GM23338 (cell line): ENCODE measurements around the gene UNC13C. TPM values are rescaled to one million over a fixed set of nuclear protein-coding genes. Genes with fewer than 3 reads are reported as not detected.

ENCODE experiments used
- ATAC-seq: fragments of 200-7000 bp; cut with Tn5 transposase; 3 replicates; pipeline ENCODE4 v1.9.1; 2020
- DNase-seq: peaks from one replicate; pipeline ENCODE4 v3.0.0-alpha.2; 2015; ENCODE audit warnings: low spot score
- H2AFZ ChIP-seq: fragments of 200-600 bp; sonication (generic); 2 replicates; pipeline ENCODE4 v1.8.0; 2016; ENCODE audit warnings: antibody characterized with exemption, mild to moderate bottlenecking, moderate library complexity
- H3F3A ChIP-seq: fragments of 200-600 bp; sonication (generic); replicated peaks from 2 replicates; pipeline ENCODE4 v1.8.0; 2017; ENCODE audit warnings: antibody characterized with exemption, mixed run types, low read depth
- H3K27ac ChIP-seq: fragments of 200-600 bp; sonication (generic); 2 replicates; pipeline ENCODE4 v1.6.1; 2016; ENCODE audit warnings: low read depth
- H3K27me3 ChIP-seq: fragments of 200-600 bp; sonication (generic); 2 replicates; pipeline ENCODE4 v1.8.0; 2016; ENCODE audit warnings: mild to moderate bottlenecking, mixed run types, moderate library complexity; ENCODE audit not compliant: insufficient read depth
- H3K36me3 ChIP-seq: fragments of 200-600 bp; sonication (generic); 2 replicates; pipeline ENCODE4 v1.8.0; 2016; ENCODE audit warnings: mild to moderate bottlenecking; ENCODE audit not compliant: insufficient read depth
- H3K4me1 ChIP-seq: fragments of 200-600 bp; sonication (generic); 2 replicates; pipeline ENCODE4 v1.8.0; 2016; ENCODE audit warnings: mild to moderate bottlenecking, moderate library complexity; ENCODE audit not compliant: insufficient read depth
- H3K4me2 ChIP-seq: fragments of 200-600 bp; sonication (generic); 2 replicates; pipeline ENCODE4 v1.7.1; 2017; ENCODE audit warnings: mixed run types
- H3K4me3 ChIP-seq: fragments of 200-600 bp; sonication (generic); 2 replicates; pipeline ENCODE4 v1.6.1; 2016; ENCODE audit warnings: mixed run types
- H3K79me2 ChIP-seq: fragments of 200-600 bp; sonication (generic); replicated peaks from 2 replicates; pipeline ENCODE4 v1.8.0; 2017; ENCODE audit warnings: mild to moderate bottlenecking; ENCODE audit not compliant: insufficient read depth
- H3K9me2 ChIP-seq: fragments of 200-600 bp; sonication (generic); 2 replicates; pipeline ENCODE4 v1.8.0; 2017; ENCODE audit not compliant: insufficient read depth
- H4K20me1 ChIP-seq: fragments of 200-600 bp; sonication (generic); replicated peaks from 2 replicates; pipeline ENCODE4 v1.8.0; 2017; ENCODE audit warnings: mild to moderate bottlenecking; ENCODE audit not compliant: insufficient read depth
- H3K27ac Mint-ChIP-seq: 2 replicates; pipeline ENCODE4 v1.8.0; 2020; ENCODE audit warnings: inconsistent platforms, mild to moderate bottlenecking, moderate library complexity, mixed read lengths
- H3K27me3 Mint-ChIP-seq: 3 replicates; pipeline ENCODE4 v1.8.0; 2022; ENCODE audit warnings: low read depth, mild to moderate bottlenecking, moderate library complexity, mixed read lengths, inconsistent platforms; ENCODE audit not compliant: insufficient read depth, poor library complexity
- H3K36me3 Mint-ChIP-seq: 3 replicates; pipeline ENCODE4 v1.8.0; 2021; ENCODE audit warnings: low read depth, mild to moderate bottlenecking, inconsistent platforms, moderate library complexity, mixed read lengths
- H3K4me1 Mint-ChIP-seq: 3 replicates; pipeline ENCODE4 v1.8.0; 2020; ENCODE audit warnings: mild to moderate bottlenecking, inconsistent platforms, mixed read lengths
- H3K4me3 Mint-ChIP-seq: 3 replicates; pipeline ENCODE4 v1.8.0; 2021; ENCODE audit warnings: moderate library complexity, mild to moderate bottlenecking, inconsistent platforms, mixed read lengths
- H3K9me3 Mint-ChIP-seq: 3 replicates; pipeline ENCODE4 v1.8.0; 2020; ENCODE audit warnings: moderate library complexity, mild to moderate bottlenecking, inconsistent platforms, mixed read lengths
- CREB1 ChIP-seq: fragments of 250-450 bp; sonication (Bioruptor Pico); IDR thresholded peaks from 2 replicates; pipeline ENCODE4 v1.5.0; 2020; ENCODE audit warnings: low read depth, mild to moderate bottlenecking, moderate library complexity
- EZH2 ChIP-seq: fragments of 200-600 bp; sonication (generic); IDR thresholded peaks from one replicate; pipeline ENCODE4 v1.8.0; 2017; ENCODE audit warnings: antibody characterized with exemption, mild to moderate bottlenecking, low read depth; ENCODE audit not compliant: unreplicated experiment
- EZH2phosphoT487 ChIP-seq: fragments of 200-600 bp; sonication (generic); IDR thresholded peaks from one replicate; pipeline ENCODE4 v1.8.1; 2018; ENCODE audit warnings: antibody characterized with exemption; ENCODE audit not compliant: unreplicated experiment
- JUNB ChIP-seq: IDR thresholded peaks from one replicate; pipeline ENCODE4 v1.6.1; 2016; ENCODE audit warnings: antibody characterized with exemption; ENCODE audit not compliant: unreplicated experiment
- NANOG ChIP-seq: IDR thresholded peaks from 2 replicates; pipeline ENCODE4 v1.6.1; 2016; ENCODE audit warnings: antibody characterized with exemption, borderline replicate concordance
- POLR2AphosphoS5 ChIP-seq: IDR thresholded peaks from 2 replicates; pipeline ENCODE4 v1.6.1; 2016; ENCODE audit warnings: antibody characterized with exemption, low read depth
- REST ChIP-seq: IDR thresholded peaks from one replicate; pipeline ENCODE4 v1.6.1; 2018; ENCODE audit warnings: antibody characterized with exemption; ENCODE audit not compliant: unreplicated experiment
- STAT1 ChIP-seq: IDR thresholded peaks from one replicate; pipeline ENCODE4 v1.6.1; 2016; ENCODE audit warnings: antibody characterized with exemption; ENCODE audit not compliant: unreplicated experiment
- polyA plus RNA-seq: library from polyadenylated mRNA; unstranded; fragments of >200 nt; fragmentation: Nextera tagmentation; extraction: Ambion mirVana; gene quantifications from 2 replicates; pipeline ENCODE4 v1.2.1, GENCODE V29; 2016
- total RNA-seq: library from RNA; depleted of rRNA; stranded (reverse); fragments of >200 nt; shearing (Covaris generic); gene quantifications from 2 replicates; pipeline ENCODE4 v1.2.3, GENCODE V29; 2014
- TF ChIP-seq, protein P1 (sequence below), 2 experiments: fragments of 200-600 bp in 1 of 2; sonication (generic) in 1 of 2; conservative IDR thresholded peaks; 2 replicates each; pipeline versions ENCODE4 v1.5.1 to v1.6.1; 2016 to 2017; ENCODE audit warnings: antibody characterized with exemption in 2 of 2, low read depth in 2 of 2, mild to moderate bottlenecking in 2 of 2, moderate library complexity in 1 of 2
- TF ChIP-seq, protein P2 (sequence below): fragments of 250-450 bp; sonication (Bioruptor Pico); IDR thresholded peaks from 2 replicates; pipeline ENCODE4 v1.5.0; 2020; ENCODE audit warnings: mild to moderate bottlenecking, moderate library complexity

The UNC13C gene
- total and polyA plus RNA-seq, 2 experiments from 2014 or later = 0.03 TPM; not detected in 1

DNA sequence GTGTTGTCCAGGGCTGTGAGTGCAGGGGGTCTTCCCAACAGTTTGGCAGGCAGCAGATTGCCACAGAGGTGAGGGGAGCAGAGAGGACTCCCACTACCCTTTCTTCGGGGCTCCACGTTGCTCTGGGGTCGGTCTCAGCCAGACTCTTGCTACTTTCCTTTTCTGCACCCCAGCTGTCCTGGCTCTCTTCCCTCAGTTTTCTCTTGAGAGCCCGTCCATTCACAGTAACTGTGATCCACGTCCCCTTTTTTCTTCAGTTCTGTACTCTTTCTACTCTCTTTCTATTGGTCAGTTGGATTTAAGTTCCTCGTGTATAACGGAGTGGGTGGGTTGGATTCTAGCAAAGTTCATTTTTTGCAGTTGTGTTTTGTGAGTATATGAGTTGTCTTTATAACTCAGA lies 105.8 kb downstream of the UNC13C start (continued):
- TF ChIP-seq CREB1 (CRISPR knock-in tag) = no peak
- TF ChIP-seq, protein P1, sequence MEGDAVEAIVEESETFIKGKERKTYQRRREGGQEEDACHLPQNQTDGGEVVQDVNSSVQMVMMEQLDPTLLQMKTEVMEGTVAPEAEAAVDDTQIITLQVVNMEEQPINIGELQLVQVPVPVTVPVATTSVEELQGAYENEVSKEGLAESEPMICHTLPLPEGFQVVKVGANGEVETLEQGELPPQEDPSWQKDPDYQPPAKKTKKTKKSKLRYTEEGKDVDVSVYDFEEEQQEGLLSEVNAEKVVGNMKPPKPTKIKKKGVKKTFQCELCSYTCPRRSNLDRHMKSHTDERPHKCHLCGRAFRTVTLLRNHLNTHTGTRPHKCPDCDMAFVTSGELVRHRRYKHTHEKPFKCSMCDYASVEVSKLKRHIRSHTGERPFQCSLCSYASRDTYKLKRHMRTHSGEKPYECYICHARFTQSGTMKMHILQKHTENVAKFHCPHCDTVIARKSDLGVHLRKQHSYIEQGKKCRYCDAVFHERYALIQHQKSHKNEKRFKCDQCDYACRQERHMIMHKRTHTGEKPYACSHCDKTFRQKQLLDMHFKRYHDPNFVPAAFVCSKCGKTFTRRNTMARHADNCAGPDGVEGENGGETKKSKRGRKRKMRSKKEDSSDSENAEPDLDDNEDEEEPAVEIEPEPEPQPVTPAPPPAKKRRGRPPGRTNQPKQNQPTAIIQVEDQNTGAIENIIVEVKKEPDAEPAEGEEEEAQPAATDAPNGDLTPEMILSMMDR (conservative IDR thresholded peaks at IDR 0.05; ENCODE audit: low read depth in 2 of 2) = no peak

GRCh38 chr15:54088837-54089236 lies 110.6 kb downstream of the UNC13C start:
- Histone ChIP-seq H3K4me2 (no peak overlapping the region), H3K36me3 (no peaks in the 10 kb centered on the region), H3K27ac (no peak overlapping the region), H3K27me3 (no peaks in the 10 kb centered on the region), H3K9me2 (no peaks in the 10 kb centered on the region), H4K20me1 (no peaks in the 10 kb centered on the region), H3F3A (no peaks in the 10 kb centered on the region), H2AFZ (no peak overlapping the region), H3K79me2 (no peaks in the 10 kb centered on the region), H3K4me3 (no peak overlapping the region), H3K4me1 (no peaks in the 10 kb centered on the region)
- H3K27ac Mint-ChIP-seq = no peak overlapping the region
- H3K9me3 Mint-ChIP-seq = peaks cover 32% of the 10 kb centered on the region
- DNase-seq (no peak), ATAC-seq (no peak)
- no peaks in the 10 kb centered on the region; the same call in 2 of the 3 replicates for H3K36me3 Mint-ChIP-seq
- no peaks in the 10 kb centered on the region for H3K27me3 Mint-ChIP-seq
- no peak overlapping the region for H3K4me3 Mint-ChIP-seq
- H3K4me1 Mint-ChIP-seq = no peaks in the 10 kb centered on the region
- TF ChIP-seq JUNB = no peak
- TF ChIP-seq, protein P1 (conservative IDR thresholded peaks at IDR 0.05; ENCODE audit: low read depth in 2 of 2) = no peak
- no peak for TF ChIP-seq NANOG
- no peak for TF ChIP-seq STAT1
- TF ChIP-seq EZH2phosphoT487 = no peak
- TF ChIP-seq REST = no peak
- TF ChIP-seq POLR2AphosphoS5 = no peak
- TF ChIP-seq CREB1 (CRISPR knock-in tag) = no peak
- TF ChIP-seq, protein P2, sequence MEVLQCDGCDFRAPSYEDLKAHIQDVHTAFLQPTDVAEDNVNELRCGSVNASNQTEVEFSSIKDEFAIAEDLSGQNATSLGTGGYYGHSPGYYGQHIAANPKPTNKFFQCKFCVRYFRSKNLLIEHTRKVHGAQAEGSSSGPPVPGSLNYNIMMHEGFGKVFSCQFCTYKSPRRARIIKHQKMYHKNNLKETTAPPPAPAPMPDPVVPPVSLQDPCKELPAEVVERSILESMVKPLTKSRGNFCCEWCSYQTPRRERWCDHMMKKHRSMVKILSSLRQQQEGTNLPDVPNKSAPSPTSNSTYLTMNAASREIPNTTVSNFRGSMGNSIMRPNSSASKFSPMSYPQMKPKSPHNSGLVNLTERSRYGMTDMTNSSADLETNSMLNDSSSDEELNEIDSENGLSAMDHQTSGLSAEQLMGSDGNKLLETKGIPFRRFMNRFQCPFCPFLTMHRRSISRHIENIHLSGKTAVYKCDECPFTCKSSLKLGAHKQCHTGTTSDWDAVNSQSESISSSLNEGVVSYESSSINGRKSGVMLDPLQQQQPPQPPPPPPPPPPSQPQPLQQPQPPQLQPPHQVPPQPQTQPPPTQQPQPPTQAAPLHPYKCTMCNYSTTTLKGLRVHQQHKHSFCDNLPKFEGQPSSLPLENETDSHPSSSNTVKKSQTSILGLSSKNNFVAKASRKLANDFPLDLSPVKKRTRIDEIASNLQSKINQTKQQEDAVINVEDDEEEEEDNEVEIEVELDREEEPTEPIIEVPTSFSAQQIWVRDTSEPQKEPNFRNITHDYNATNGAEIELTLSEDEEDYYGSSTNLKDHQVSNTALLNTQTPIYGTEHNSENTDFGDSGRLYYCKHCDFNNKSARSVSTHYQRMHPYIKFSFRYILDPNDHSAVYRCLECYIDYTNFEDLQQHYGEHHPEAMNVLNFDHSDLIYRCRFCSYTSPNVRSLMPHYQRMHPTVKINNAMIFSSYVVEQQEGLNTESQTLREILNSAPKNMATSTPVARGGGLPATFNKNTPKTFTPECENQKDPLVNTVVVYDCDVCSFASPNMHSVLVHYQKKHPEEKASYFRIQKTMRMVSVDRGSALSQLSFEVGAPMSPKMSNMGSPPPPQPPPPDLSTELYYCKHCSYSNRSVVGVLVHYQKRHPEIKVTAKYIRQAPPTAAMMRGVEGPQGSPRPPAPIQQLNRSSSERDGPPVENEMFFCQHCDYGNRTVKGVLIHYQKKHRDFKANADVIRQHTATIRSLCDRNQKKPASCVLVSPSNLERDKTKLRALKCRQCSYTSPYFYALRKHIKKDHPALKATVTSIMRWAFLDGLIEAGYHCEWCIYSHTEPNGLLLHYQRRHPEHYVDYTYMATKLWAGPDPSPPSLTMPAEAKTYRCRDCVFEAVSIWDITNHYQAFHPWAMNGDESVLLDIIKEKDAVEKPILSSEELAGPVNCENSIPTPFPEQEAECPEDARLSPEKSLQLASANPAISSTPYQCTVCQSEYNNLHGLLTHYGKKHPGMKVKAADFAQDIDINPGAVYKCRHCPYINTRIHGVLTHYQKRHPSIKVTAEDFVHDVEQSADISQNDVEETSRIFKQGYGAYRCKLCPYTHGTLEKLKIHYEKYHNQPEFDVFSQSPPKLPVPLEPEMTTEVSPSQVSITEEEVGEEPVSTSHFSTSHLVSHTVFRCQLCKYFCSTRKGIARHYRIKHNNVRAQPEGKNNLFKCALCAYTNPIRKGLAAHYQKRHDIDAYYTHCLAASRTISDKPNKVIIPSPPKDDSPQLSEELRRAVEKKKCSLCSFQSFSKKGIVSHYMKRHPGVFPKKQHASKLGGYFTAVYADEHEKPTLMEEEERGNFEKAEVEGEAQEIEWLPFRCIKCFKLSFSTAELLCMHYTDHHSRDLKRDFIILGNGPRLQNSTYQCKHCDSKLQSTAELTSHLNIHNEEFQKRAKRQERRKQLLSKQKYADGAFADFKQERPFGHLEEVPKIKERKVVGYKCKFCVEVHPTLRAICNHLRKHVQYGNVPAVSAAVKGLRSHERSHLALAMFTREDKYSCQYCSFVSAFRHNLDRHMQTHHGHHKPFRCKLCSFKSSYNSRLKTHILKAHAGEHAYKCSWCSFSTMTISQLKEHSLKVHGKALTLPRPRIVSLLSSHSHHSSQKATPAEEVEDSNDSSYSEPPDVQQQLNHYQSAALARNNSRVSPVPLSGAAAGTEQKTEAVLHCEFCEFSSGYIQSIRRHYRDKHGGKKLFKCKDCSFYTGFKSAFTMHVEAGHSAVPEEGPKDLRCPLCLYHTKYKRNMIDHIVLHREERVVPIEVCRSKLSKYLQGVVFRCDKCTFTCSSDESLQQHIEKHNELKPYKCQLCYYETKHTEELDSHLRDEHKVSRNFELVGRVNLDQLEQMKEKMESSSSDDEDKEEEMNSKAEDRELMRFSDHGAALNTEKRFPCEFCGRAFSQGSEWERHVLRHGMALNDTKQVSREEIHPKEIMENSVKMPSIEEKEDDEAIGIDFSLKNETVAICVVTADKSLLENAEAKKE (CRISPR knock-in tag) = no peak
- no peak for TF ChIP-seq EZH2
